C4-2B (cell line): ENCODE results near the gene SPSB1.

Experiments
- H3K27ac ChIP-seq: fragments of 450-650 bp; 2 replicates; pipeline ENCODE4 v1.5.1; 2017
- ZFX ChIP-seq: fragments of 450-650 bp; IDR thresholded peaks from 2 replicates; pipeline ENCODE4 v1.6.1; 2017
- TF ChIP-seq, protein P1 (sequence below): fragments of 450-650 bp; conservative IDR thresholded peaks from 2 replicates; pipeline ENCODE4 v1.5.1; 2017; ENCODE audit warnings: mild to moderate bottlenecking

The SPSB1 gene

GRCh38 chr1:9251501-9251900 lies 41.2 kb upstream of the SPSB1 start:
- TF ChIP-seq ZFX, result no peak
- TF ChIP-seq, protein P1, sequence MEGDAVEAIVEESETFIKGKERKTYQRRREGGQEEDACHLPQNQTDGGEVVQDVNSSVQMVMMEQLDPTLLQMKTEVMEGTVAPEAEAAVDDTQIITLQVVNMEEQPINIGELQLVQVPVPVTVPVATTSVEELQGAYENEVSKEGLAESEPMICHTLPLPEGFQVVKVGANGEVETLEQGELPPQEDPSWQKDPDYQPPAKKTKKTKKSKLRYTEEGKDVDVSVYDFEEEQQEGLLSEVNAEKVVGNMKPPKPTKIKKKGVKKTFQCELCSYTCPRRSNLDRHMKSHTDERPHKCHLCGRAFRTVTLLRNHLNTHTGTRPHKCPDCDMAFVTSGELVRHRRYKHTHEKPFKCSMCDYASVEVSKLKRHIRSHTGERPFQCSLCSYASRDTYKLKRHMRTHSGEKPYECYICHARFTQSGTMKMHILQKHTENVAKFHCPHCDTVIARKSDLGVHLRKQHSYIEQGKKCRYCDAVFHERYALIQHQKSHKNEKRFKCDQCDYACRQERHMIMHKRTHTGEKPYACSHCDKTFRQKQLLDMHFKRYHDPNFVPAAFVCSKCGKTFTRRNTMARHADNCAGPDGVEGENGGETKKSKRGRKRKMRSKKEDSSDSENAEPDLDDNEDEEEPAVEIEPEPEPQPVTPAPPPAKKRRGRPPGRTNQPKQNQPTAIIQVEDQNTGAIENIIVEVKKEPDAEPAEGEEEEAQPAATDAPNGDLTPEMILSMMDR, result no peak
- peak overlapping the region; percentile 63 for H3K27ac ChIP-seq

- no peak overlapping the region for H3K27ac ChIP-seq
- TF ChIP-seq, protein P1, result no peak
- no peak for TF ChIP-seq ZFX
These were observed 39.7 kb upstream of the SPSB1 start for GRCh38 chr1:9253004-9253403.

- no peak overlapping the region for H3K27ac ChIP-seq
- no peak for TF ChIP-seq ZFX
- TF ChIP-seq, protein P1, result no peak
These were observed 39.1 kb upstream of the SPSB1 start for GRCh38 chr1:9253453-9254105.

DNA sequence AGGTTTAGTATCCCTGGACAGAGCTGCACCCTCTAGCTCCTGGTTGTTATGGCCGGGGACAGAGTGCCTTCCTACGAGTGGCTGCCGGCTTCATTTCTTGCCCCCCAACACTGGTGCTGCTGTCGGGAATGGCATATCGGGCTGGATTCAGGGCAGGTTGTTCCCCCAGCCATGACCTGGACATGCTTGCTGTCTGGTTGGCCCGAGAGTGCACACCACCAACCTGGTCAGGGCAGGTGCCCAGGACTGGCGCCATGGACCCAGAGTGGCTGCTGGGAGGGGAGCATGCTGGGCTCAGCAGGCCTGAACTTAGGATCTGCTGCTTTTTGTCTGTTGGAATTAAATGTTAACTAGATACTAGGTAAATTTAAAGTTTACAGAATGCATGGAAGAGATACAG lies 36.4 kb upstream of the SPSB1 start:
- no peak overlapping the region for H3K27ac ChIP-seq
- TF ChIP-seq, protein P1, result no peak
- no peak for TF ChIP-seq ZFX

DNA sequence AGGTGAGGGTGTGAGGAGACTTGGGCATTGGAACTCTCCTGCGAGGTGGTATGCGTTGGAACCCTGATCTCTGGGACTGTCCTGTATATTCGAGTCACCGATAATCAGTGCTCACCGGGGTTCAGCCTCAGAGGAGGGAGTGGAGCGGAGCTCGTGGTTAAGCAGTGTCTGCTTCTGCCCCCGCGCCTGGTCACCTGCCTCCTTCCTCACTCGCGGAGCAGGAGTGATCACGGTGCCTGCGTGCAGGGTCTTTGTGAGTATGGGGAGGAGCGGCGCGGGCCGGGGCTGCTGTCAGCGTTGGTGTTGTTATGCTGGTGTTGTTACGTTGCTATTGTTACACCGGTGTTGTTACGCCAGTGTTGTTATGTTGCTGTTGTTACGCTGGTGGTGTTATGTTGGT lies 34.8 kb upstream of the SPSB1 start:
- TF ChIP-seq, protein P1, result no peak
- TF ChIP-seq ZFX, result no peak
- no peak overlapping the region for H3K27ac ChIP-seq

DNA sequence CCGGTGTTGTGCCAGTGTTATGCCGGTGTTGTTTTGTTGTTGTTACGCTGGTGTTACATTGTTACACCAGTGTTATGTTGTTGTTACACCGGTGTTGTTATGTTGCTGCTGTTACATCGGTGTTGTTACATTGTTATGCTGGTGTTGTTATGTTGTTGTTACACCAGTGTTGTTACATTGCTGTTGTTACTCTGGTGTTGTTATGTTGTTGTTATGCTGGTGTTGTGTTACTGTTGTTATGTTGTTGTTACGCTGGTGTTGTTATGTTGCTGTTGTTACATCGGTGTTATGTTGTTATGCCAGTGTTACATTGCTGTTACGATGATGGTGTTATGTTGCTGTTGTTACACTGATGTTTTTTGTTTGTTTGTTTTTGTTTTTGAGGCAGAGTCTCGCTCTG lies 34.1 kb upstream of the SPSB1 start:
- no peak overlapping the region for H3K27ac ChIP-seq
- TF ChIP-seq, protein P1, result no peak
- TF ChIP-seq ZFX, result no peak

DNA sequence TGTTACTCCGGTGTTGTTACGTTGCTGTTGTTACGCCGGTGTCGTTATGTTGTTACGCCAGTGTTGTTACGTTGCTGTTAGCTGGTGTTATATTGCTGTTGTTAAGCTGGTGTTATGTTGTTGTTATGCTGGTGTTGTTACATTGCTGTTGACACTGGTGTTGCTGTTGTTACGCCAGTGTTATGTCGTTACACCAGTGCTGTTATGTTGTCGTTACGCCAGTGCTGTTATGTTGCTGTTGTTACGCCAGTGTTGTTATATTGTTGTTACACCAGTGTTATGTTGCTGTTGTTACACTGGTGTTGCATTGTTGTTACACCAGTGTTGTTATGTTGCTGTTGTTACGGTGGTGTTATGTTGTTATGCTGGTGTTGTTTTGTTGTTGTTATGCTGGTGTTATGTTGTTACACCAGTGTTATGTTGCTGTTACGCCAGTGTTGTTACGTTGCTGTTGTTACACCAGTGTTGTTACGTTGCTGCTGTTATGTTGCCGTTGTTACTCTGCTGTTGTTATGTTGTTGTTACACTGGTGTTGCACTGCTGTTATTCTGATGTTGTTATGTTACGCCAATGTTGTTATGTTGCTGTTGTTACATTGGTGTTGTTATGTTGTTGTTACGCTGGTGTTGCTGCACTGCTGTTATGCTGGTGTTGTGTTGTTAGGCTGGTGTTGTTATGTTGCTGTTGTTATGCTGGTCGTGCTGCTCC lies 32.5 kb upstream of the SPSB1 start:
- TF ChIP-seq, protein P1, result no peak
- no peak for TF ChIP-seq ZFX
- no peak overlapping the region for H3K27ac ChIP-seq
